ENCODE measurements around the gene KSR1. TPM values are rescaled to one million over a fixed set of nuclear protein-coding genes. Genes with fewer than 3 reads are reported as not detected.

The KSR1 gene
- total RNA-seq, 4 donors from 2014 or later: 10.0 to 15.2 (median 13.9) TPM

GRCh38 chr17:27506348-27507218 lies 50.3 kb downstream of the KSR1 start:
- Histone ChIP-seq H3K27ac (no peak overlapping the region), H3K4me1 (peaks cover 0 to 49% (median 11%) of the 10 kb centered on the region in 3 donors), H3K4me3 (no peak overlapping the region), H3K27me3 (no peaks in the 10 kb centered on the region), H3K36me3 (no peaks in the 10 kb centered on the region), H3K9me3 (no peaks in the 10 kb centered on the region)
- WGBS, 2 donors (ENCODE audit: low coverage in 1 of 2): 83 to 93% methylated on average over 6 to 9 of the region's 15 CpGs
- TF ChIP-seq POLR2AphosphoS5 (IDR thresholded peaks at IDR 0.05) (no peak), EP300 (IDR thresholded peaks at IDR 0.05) (no peak), POLR2A (IDR thresholded peaks at IDR 0.05) (no peak)
- TF ChIP-seq, protein P1, sequence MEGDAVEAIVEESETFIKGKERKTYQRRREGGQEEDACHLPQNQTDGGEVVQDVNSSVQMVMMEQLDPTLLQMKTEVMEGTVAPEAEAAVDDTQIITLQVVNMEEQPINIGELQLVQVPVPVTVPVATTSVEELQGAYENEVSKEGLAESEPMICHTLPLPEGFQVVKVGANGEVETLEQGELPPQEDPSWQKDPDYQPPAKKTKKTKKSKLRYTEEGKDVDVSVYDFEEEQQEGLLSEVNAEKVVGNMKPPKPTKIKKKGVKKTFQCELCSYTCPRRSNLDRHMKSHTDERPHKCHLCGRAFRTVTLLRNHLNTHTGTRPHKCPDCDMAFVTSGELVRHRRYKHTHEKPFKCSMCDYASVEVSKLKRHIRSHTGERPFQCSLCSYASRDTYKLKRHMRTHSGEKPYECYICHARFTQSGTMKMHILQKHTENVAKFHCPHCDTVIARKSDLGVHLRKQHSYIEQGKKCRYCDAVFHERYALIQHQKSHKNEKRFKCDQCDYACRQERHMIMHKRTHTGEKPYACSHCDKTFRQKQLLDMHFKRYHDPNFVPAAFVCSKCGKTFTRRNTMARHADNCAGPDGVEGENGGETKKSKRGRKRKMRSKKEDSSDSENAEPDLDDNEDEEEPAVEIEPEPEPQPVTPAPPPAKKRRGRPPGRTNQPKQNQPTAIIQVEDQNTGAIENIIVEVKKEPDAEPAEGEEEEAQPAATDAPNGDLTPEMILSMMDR (IDR thresholded peaks at IDR 0.05): no peak
- ATAC-seq: no peak

- Histone ChIP-seq H3K4me3 (no peak overlapping the region), H3K4me1 (peaks cover 0 to 33% (median 11%) of the 10 kb centered on the region in 3 donors), H3K27me3 (no peaks in the 10 kb centered on the region), H3K9me3 (no peaks in the 10 kb centered on the region), H3K36me3 (no peaks in the 10 kb centered on the region), H3K27ac (no peak overlapping the region)
- 60 to 65% methylated on average over 6 to 7 of the region's 10 CpGs for WGBS, 2 donors (ENCODE audit: low coverage in 1 of 2)
- TF ChIP-seq POLR2A (IDR thresholded peaks at IDR 0.05) (no peak), EP300 (IDR thresholded peaks at IDR 0.05) (no peak), POLR2AphosphoS5 (IDR thresholded peaks at IDR 0.05) (no peak)
- TF ChIP-seq, protein P1 (IDR thresholded peaks at IDR 0.05): no peak
- ATAC-seq: no peak
Observed at GRCh38 chr17:27511168-27511883, 55.1 kb downstream of the KSR1 start.

GRCh38 chr17:27512031-27512430 lies 55.8 kb downstream of the KSR1 start:
- H3K4me3 ChIP-seq: no peak overlapping the region
- H3K36me3 ChIP-seq: no peaks in the 10 kb centered on the region
- H3K27me3 ChIP-seq: no peaks in the 10 kb centered on the region
- no peak overlapping the region for H3K27ac ChIP-seq
- ATAC-seq: no peak
- no peaks in the 10 kb centered on the region for H3K9me3 ChIP-seq
- peaks cover 0 to 33% (median 11%) of the 10 kb centered on the region in 3 donors for H3K4me1 ChIP-seq
- TF ChIP-seq POLR2A (IDR thresholded peaks at IDR 0.05) (no peak), EP300 (IDR thresholded peaks at IDR 0.05) (no peak), POLR2AphosphoS5 (IDR thresholded peaks at IDR 0.05) (no peak)
- TF ChIP-seq, protein P1 (IDR thresholded peaks at IDR 0.05): no peak
- WGBS, 2 donors (ENCODE audit: low coverage in 1 of 2): 58% methylated on average over 2 of the region's 2 CpGs; no CpG with 5 or more reads in 1 of the 2 donors

DNA sequence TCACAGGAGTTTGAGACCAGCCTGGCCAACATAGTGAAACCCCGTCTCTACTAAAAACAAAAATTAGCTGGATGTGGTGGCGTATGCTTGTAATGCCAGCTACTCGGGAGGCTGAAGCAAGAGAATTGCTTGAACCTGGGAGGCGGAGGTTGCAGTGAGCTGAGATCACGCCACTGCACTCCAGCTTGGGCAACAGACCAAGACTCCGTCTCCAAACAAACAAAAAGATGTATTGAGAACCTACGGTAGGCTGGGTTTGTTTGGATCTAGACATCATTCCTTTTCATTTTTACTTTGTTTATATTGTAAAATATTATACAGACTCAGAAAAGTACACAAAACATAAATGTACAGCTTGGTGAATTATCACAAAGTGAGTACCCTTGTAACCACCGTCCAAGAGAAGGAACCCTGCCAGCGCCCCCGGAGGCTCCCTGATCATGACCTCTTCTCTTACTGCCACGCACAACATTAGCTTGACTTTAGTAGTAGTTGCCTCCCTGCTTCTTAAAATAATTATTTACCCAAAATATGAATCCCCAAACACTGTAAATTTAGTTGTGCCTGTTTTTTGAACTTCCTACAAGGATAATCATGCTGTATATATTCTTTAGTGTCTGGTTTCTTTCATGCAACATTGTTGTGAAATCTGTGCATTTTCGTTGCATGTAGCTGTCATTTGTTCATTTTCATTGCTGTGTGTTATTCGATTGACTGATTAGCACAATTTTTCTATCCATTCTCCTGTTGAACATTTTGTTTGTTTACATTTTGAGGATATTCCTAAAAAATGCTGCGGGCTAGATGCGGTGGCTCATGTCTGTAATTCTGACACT lies 56.5 kb downstream of the KSR1 start:
- TF ChIP-seq POLR2AphosphoS5 (IDR thresholded peaks at IDR 0.05): no peak
- TF ChIP-seq, protein P1 (IDR thresholded peaks at IDR 0.05): no peak
- TF ChIP-seq POLR2A (IDR thresholded peaks at IDR 0.05): no peak
- TF ChIP-seq EP300 (IDR thresholded peaks at IDR 0.05): no peak
- Histone ChIP-seq H3K9me3 (no peaks in the 10 kb centered on the region), H3K36me3 (no peaks in the 10 kb centered on the region), H3K4me3 (no peak overlapping the region), H3K4me1 (peaks cover 0 to 33% (median 11%) of the 10 kb centered on the region in 3 donors), H3K27me3 (no peaks in the 10 kb centered on the region), H3K27ac (no peak overlapping the region)
- WGBS, 2 donors (ENCODE audit: low coverage in 1 of 2): 67 to 71% methylated on average over 9 to 15 of the region's 15 CpGs
- ATAC-seq: no peak
